ENCODE results near the gene CFAP61.

Gene CFAP61

GRCh38 chr20:20271271-20271670 is 218.9 kb downstream of the CFAP61 start:
- no peak for DNase-seq
- Histone ChIP-seq H3K36me3 (replicated peaks) (no peaks in the 10 kb centered on the region), H3K4me3 (ENCODE audit: low read depth, low read length) (no peak overlapping the region), H3K27ac (no peak overlapping the region), H3K27me3 (replicated peaks) (no peaks in the 10 kb centered on the region)
- in situ Hi-C loops (cut with HindIII; ENCODE audit: low pct_ligation_motif_present, low sequenced_read_pairs): no loop called here
- TF ChIP-seq CTCF (IDR thresholded peaks at IDR 0.05; ENCODE audit: low read depth, low read length, missing control alignments): no peak

GRCh38 chr20:20272686-20273085 is 220.4 kb downstream of the CFAP61 start:
- no peak for TF ChIP-seq CTCF (IDR thresholded peaks at IDR 0.05; ENCODE audit: low read depth, low read length, missing control alignments)
- Histone ChIP-seq H3K27ac (no peak overlapping the region), H3K36me3 (replicated peaks) (no peaks in the 10 kb centered on the region), H3K27me3 (replicated peaks) (peaks cover 3% of the 10 kb centered on the region), H3K4me3 (ENCODE audit: low read depth, low read length) (no peak overlapping the region)
- in situ Hi-C loops (cut with HindIII; ENCODE audit: low pct_ligation_motif_present, low sequenced_read_pairs): no loop called here
- no peak for DNase-seq

- no peaks in the 10 kb centered on the region for H3K36me3 ChIP-seq (replicated peaks)
- in situ Hi-C loops (cut with HindIII; ENCODE audit: low pct_ligation_motif_present, low sequenced_read_pairs): no loop called here
- H3K27ac ChIP-seq: no peak overlapping the region
- TF ChIP-seq CTCF (IDR thresholded peaks at IDR 0.05; ENCODE audit: low read depth, low read length, missing control alignments): no peak
- peaks cover 3% of the 10 kb centered on the region for H3K27me3 ChIP-seq (replicated peaks)
- H3K4me3 ChIP-seq (ENCODE audit: low read depth, low read length): no peak overlapping the region
- no peak for DNase-seq
Observed at GRCh38 chr20:20273286-20273685, 221.0 kb downstream of the CFAP61 start.

- Histone ChIP-seq H3K27ac (no peak overlapping the region), H3K4me3 (ENCODE audit: low read depth, low read length) (no peak overlapping the region), H3K27me3 (replicated peaks) (peaks cover 3% of the 10 kb centered on the region), H3K36me3 (replicated peaks) (no peaks in the 10 kb centered on the region)
- no peak for TF ChIP-seq CTCF (IDR thresholded peaks at IDR 0.05; ENCODE audit: low read depth, low read length, missing control alignments)
- DNase-seq: no peak
- in situ Hi-C loops (cut with HindIII; ENCODE audit: low pct_ligation_motif_present, low sequenced_read_pairs): no loop called here
Observed at GRCh38 chr20:20274821-20275220, 222.5 kb downstream of the CFAP61 start.

- no peak for TF ChIP-seq CTCF (IDR thresholded peaks at IDR 0.05; ENCODE audit: low read depth, low read length, missing control alignments)
- Histone ChIP-seq H3K27me3 (replicated peaks) (peaks cover 3% of the 10 kb centered on the region), H3K27ac (no peak overlapping the region), H3K4me3 (ENCODE audit: low read depth, low read length) (no peak overlapping the region), H3K36me3 (replicated peaks) (no peaks in the 10 kb centered on the region)
- in situ Hi-C loops (cut with HindIII; ENCODE audit: low pct_ligation_motif_present, low sequenced_read_pairs): no loop called here
- no peak for DNase-seq
Observed at GRCh38 chr20:20275636-20276035, 223.3 kb downstream of the CFAP61 start.

GRCh38 chr20:20276811-20277530 is 224.6 kb downstream of the CFAP61 start:
- DNase-seq: no peak
- Histone ChIP-seq H3K36me3 (replicated peaks) (no peaks in the 10 kb centered on the region), H3K27me3 (replicated peaks) (peaks cover 3% of the 10 kb centered on the region), H3K4me3 (ENCODE audit: low read depth, low read length) (no peak overlapping the region), H3K27ac (no peak overlapping the region)
- in situ Hi-C loops (cut with HindIII; ENCODE audit: low pct_ligation_motif_present, low sequenced_read_pairs): no loop called here
- no peak for TF ChIP-seq CTCF (IDR thresholded peaks at IDR 0.05; ENCODE audit: low read depth, low read length, missing control alignments)
